GM18526 (cell line): Measurements from ENCODE around the gene ABHD14A.

Experiments used
- POLR2A ChIP-seq: IDR thresholded peaks from 3 replicates; pipeline ENCODE4 v1.6.1; 2011; ENCODE audit not compliant: insufficient read length; ENCODE audit errors: extremely low read depth

The ABHD14A gene

DNA sequence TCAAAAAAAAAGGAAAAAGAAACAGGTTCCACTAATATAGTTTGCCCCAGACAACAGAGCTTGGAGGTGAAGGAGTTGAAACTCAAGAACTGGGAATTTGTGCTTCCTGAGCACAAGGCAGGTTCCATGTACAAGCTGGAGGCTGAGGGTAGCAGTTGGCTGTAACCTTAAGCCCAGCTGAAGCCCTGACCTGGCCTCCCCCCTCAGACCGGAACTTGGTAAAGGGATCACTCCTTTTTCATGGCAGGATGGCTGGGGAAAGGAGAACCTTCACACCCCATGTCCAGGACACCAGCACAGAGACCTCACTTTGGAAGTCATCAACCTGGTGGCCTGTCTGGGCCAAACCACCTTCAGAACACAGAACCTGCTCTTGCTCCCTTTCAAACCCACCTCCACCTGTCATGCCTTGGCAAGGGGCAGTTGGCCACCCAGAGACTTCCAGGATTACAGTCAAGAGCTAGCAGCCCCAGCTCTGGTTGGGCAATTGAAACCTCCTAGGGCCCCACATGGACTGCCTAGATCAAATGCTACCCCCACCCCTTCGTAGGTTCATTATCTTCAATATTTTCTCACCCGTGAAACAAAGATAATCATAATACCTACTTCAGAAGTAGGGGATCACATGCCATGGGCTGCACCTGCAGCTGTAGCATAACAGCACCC is 17.3 kb downstream of the ABHD14A start:
- TF ChIP-seq POLR2A: peak; percentile 27

DNA sequence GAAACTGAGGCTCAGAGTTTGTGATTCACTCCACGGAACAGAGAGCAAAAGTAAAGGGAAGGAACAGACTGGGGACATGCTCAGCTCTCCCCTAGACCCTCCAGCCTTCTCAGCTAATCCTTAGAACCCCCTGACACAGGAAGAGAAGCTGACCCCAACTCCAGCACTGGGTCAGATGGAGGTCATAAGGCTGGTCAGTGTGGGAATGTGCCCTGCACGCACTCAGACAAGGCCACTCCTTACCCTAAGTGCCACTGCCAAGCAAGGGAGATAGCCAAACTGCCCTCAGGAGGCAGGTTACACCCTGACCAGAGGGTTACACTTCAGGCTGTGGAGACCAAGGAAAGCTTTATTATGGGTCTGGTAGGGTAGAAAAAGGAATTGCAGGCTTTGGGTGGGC is 19.7 kb downstream of the ABHD14A start:
- TF ChIP-seq POLR2A: no peak

DNA sequence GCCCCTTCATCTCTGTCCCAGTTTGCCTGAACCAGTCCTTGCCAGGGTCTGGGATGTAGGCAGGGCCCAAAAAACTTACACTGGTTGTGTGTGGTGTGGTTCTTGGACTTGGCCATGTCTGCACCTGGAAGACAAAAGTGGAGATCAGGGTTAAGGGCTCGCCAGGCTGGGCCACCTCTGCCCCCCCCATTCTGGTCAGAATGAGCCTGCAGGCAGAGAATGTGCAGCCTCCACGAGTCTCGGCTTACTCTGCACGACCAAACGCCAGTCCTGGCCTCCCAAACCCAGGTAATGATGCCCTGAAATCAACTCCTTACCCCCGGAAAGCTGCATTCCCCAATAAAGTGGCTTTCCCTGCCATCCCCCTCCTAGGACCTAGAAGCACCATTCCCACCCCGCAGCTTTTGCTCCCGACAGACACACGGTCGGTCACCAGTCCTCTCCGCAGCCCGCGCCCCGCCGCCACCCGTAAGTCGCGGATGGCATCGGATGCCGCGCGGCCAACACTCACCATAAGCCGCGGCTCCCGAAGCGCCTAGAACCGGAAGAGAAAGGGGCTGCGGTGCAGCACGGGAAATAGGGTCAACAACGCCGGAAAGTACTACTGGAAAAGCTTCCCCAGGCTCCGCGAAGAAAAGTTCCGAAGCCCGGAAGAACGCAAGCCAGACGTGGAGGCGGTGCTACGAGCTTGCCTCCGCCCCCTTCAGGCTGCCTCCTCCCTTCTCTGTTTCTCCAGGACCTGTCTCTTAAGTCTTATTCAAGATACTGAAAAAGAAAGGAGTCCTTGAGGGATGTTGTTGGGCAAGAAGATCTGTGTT is 20.7 kb downstream of the ABHD14A start, which contains the start of gene RPL29:
Gene RPL29 (minus strand): TSS at position 550 of the 818 bp plus-strand sequence. CDS start 434 bp downstream, at position 116.
- peak; percentile 97 for TF ChIP-seq POLR2A

DNA sequence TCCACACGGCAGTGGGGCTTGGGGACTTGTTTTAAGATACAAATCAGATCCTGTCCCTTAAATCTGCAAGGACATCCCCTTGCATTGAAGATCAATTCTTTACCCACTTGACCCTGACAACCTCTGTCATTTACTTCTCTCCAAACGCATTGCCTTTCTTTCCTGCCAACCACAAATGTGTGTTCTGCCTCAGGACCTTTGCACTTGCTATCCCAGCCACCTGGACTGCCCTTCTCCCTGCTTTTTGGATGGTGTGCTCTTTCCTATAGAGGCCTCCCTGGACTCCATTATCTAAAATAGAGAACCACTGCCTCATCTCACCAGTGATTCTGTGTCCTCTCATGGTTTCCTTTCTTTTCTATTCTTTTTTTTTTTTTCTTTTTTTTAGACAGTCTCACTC is 22.3 kb downstream of the ABHD14A start:
- TF ChIP-seq POLR2A: no peak

DNA sequence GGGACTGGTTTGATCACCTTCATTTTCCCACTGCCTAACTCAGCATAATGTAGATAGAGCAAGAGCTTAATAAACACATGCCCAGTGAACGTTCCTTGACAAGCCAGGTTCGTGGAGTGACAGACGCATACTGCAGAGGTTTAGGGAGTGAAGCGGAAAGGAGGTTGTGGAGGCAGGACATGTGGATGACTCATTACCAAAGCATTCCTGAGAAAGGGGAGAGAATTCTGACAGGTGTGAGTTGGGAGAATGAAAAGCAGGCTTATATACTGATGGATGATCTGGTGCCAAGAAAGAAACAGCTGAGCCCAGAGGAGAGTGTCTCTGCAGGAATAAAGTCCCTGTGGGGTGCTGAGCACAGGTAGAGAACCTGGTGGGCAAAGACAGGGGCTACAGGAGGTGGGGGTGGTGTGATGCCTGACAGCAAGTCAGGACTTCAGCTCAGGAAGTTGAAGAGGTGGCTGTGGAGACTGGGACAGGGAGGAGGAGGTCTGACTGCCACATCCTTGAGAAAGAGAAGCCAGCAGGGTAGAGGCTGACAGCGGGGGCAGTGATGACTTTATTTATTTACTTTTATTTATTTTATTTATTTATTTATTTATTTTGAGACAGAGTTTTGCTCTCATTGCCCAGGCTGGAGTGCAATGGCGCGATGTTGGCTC is 23.2 kb downstream of the ABHD14A start:
- no peak for TF ChIP-seq POLR2A

DNA sequence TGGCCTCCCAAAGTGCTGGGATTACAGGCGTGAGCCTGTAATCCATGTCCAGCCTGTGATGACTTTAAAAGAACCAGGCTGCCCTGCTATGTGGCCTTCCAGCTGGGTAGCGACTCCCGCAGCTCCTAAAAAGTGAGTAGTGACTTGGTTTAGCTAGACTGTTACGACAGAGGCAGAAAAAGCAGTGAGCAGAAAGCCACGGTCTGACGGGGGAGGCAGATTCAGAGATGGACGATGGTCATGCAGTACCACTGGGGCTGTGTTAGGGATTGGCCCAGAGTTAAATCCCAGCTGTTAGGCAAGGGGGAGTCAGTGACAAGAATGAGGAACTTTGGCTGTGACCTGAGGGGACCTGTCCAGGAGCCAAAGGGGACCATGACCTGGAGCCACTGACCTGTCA is 23.9 kb downstream of the ABHD14A start:
- no peak for TF ChIP-seq POLR2A

- TF ChIP-seq POLR2A: no peak
These were observed 25.0 kb downstream of the ABHD14A start for GRCh38 chr3:51999846-52000245.

GRCh38 chr3:52001443-52001974 is 26.6 kb downstream of the ABHD14A start:
- TF ChIP-seq POLR2A: no peak

DNA sequence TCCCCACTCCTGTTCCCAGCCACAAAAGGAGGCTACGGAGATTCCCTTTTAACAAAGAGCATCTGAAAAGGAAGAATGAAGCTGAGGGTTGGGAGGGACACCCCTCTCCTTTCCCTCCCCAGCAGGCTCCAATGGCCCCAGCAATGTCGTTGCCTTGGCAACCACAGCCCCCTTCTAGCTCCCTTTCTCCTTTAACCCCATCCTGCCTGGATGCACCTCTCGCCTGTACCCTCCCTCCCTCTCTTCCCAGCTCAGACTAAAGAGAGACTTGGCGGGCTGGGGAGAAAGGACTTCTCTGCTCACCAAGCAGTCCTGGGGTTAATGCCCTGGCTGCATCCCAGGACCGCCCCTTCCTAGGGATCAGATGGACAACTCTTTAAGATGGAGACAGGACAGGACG is 27.9 kb downstream of the ABHD14A start:
- TF ChIP-seq POLR2A: no peak

DNA sequence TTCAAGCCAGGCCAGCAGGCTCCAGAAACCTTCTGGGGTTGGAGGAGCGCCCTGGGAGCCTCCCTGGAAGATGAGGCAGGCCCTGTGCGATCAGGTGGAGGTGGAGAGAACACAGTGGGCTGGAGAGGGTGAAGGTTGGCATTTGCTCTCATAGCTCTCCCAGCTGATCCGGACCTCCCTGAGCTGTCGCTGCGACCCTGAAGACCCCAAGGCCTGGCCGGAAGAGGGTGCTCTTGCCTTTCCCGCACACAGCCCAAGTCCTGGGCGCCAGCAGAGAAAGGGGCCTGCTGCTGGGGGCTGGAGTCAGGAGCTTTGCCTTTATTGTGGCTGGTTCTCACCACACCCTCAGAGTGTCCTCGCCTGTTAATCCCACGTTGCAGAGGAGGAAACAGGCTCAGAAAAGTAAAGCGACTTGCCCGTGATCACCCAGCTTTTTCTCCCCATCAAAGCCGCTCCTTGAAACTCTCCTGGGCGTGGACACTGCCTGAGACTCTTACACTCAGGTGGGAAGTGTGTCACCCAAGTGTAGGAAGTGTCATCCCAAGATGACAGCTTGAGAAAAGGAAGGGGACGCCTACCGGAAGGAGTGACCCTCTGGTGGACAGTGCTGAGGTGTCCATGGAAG is 29.4 kb downstream of the ABHD14A start:
- TF ChIP-seq POLR2A: no peak

DNA sequence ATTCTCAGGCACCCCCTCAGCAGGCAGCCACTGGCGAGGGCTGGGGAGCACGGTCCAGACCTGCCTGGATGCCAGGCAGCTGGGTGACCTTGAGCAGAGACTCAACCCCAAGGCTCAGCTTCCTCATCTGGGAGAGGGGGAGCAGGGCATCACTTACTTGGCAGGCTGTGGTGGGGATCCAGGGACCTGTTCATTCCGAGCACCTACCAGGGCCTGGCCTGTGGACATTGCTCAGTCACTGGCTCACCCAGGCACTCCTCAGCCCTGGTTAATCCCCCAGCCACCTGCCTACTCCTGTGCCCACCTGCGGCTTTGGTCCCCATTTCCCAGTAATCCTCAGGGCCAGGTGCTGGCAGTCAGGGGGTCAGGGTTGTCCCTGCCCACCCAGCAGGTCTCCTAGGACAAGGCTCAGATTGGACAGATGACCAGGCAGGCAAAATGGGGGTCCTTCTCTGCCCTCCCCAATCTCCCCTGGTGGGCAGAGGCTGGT is 30.1 kb downstream of the ABHD14A start:
- no peak for TF ChIP-seq POLR2A

DNA sequence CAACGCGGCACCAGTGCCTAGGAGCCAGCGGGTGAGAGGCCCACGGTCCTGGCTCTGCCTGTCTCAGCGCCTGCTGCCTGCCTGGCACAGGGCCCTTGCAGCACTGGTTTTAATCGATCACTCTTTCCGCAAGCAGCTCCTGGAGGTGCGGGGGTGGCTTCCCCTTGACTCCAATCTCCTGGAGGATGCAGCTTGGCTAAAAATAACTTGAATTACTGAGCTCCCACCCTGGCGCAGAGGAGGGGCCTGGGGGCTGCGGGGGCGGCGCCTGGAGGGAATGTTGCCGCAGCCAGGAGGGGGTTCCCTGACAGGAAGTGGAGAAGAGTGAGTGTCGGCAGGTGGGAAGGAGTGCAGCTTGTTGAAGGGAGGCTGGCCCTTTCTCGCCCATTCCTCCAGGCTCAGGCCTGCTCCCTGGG is 30.7 kb downstream of the ABHD14A start:
- no peak for TF ChIP-seq POLR2A

DNA sequence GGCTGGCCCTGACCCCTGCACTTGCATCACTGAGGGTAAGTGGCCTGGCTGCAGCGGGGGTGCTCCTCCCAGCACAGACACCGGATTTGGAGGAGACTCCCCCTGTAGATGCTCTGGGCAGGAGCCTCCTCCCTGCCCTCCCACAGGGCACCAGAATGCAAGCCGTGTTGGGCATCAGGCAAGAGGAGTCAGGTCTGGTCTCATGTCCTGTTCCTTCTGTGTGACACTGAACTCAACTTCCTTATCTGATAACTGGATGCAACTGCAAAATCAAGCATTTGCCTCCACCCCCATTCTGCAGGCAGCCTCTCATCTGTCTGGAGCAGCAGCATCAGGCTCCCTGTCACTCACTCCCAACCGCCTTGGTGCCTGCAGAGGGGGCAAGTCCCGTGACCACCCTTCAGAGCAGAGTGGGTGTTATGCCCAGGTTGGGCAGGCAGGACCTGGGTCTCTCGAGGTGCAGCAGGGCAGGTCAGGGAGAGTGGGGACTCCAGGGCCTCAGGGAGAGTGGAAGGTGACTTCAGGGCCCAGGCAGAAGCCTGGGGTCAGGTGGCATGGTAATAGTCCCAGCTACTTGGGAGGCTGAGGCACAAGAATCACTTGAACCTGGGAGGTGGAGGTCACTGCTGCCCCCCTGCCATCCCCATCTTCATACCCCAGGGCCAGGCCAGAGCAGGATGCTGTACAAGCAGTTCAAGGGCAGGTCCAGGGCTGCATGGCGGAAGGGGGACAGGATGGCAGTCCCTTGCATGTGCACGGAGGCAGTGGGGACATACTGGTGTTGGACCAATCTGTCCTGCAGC is 31.4 kb downstream of the ABHD14A start:
- TF ChIP-seq POLR2A: no peak

- no peak for TF ChIP-seq POLR2A
These were observed 31.9 kb downstream of the ABHD14A start for GRCh38 chr3:52006820-52007133.
